Glutamatergic neuron (in vitro differentiated cells): ENCODE results near the gene VPS13D. TPM values are rescaled to one million over a fixed set of nuclear protein-coding genes. Genes with fewer than 3 reads are reported as not detected.

ENCODE experiments used
- DNase-seq: peaks from one replicate; pipeline ENCODE4 v3.0.0; 2022
- H3K27ac Mint-ChIP-seq: one replicate; pipeline ENCODE4 v1.8.0; 2020; ENCODE audit warnings: mild to moderate bottlenecking, mixed read lengths, inconsistent platforms; ENCODE audit not compliant: unreplicated experiment
- H3K27me3 Mint-ChIP-seq: one replicate; pipeline ENCODE4 v1.8.0; 2020; ENCODE audit warnings: mild to moderate bottlenecking, moderate library complexity, mixed read lengths, inconsistent platforms; ENCODE audit not compliant: unreplicated experiment
- H3K36me3 Mint-ChIP-seq: one replicate; pipeline ENCODE4 v1.8.0; 2020; ENCODE audit warnings: mild to moderate bottlenecking, mixed read lengths, inconsistent platforms; ENCODE audit not compliant: unreplicated experiment
- H3K4me1 Mint-ChIP-seq: one replicate; pipeline ENCODE4 v1.8.0; 2020; ENCODE audit warnings: mild to moderate bottlenecking, low read depth, mixed read lengths, inconsistent platforms; ENCODE audit not compliant: unreplicated experiment
- H3K4me3 Mint-ChIP-seq: one replicate; pipeline ENCODE4 v1.8.0; 2020; ENCODE audit warnings: mild to moderate bottlenecking, mixed read lengths, inconsistent platforms; ENCODE audit not compliant: unreplicated experiment
- H3K9me3 Mint-ChIP-seq: one replicate; pipeline ENCODE4 v1.8.0; 2020; ENCODE audit warnings: mild to moderate bottlenecking, moderate library complexity, mixed read lengths, inconsistent platforms; ENCODE audit not compliant: unreplicated experiment
- total RNA-seq: library from RNA; stranded (reverse); fragmentation: NEBNext Ultra II Directional; extraction: Animal tissue kit (Norgen Biotek cat#: 25700); gene quantifications from one replicate; pipeline ENCODE4 v1.2.1, GENCODE V29; 2021; ENCODE audit not compliant: unreplicated experiment
- TF ChIP-seq, protein P1 (sequence below): fragments of 200-600 bp; sonication (generic); IDR thresholded peaks from one replicate; pipeline ENCODE4 v1.5.0; 2021; ENCODE audit not compliant: partially characterized antibody, unreplicated experiment

The VPS13D gene
- total RNA-seq, 1 donor from 2014 or later, result 32.8 TPM

DNA sequence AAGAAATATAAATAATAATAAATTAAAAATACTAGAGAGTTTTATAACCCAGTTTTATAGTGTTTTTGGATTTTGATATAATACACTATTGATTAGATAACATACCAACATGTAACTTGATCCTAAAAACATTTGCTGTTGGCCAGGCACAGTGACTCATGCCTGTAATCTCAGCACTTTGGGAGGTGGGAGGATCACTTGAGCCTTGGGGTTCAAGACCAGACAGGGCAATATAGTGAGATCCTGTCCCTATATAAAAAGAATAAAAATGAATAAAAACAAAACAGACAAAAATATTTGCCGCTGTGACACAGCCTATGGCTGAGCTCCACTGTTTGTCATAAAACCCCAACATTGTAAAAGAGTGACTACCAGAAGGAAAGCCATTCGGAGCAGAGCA, 26.1 kb downstream of the VPS13D start:
- no peak for DNase-seq
- no peak overlapping the region for H3K4me3 Mint-ChIP-seq
- TF ChIP-seq, protein P1, sequence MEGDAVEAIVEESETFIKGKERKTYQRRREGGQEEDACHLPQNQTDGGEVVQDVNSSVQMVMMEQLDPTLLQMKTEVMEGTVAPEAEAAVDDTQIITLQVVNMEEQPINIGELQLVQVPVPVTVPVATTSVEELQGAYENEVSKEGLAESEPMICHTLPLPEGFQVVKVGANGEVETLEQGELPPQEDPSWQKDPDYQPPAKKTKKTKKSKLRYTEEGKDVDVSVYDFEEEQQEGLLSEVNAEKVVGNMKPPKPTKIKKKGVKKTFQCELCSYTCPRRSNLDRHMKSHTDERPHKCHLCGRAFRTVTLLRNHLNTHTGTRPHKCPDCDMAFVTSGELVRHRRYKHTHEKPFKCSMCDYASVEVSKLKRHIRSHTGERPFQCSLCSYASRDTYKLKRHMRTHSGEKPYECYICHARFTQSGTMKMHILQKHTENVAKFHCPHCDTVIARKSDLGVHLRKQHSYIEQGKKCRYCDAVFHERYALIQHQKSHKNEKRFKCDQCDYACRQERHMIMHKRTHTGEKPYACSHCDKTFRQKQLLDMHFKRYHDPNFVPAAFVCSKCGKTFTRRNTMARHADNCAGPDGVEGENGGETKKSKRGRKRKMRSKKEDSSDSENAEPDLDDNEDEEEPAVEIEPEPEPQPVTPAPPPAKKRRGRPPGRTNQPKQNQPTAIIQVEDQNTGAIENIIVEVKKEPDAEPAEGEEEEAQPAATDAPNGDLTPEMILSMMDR, result no peak
- no peaks in the 10 kb centered on the region for H3K9me3 Mint-ChIP-seq
- no peaks in the 10 kb centered on the region for H3K4me1 Mint-ChIP-seq
- H3K27me3 Mint-ChIP-seq, result no peaks in the 10 kb centered on the region
- H3K27ac Mint-ChIP-seq, result no peak overlapping the region
- peaks cover 5% of the 10 kb centered on the region for H3K36me3 Mint-ChIP-seq

DNA sequence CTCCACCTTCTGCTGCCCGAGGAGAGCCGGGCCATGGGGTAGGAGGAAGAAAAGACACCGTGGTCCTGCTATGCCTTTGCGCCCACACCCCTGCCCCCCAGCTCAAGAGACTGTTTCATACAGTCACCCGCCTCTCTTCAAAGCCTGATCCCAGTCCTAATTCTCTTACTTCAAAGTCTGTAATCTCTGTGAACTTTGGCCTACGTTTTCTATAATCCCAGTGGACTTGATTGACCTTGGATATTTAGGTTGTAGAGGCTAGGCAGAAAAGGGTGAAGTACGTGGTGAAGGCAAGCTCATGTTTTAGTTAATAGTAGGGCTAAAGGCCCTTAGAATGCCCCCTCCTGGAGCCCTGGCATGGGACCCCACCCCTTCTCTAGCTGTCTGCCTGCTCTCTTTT, 28.4 kb downstream of the VPS13D start:
- H3K36me3 Mint-ChIP-seq, result peaks cover 3% of the 10 kb centered on the region
- no peak for DNase-seq
- TF ChIP-seq, protein P1, result no peak
- H3K9me3 Mint-ChIP-seq, result no peaks in the 10 kb centered on the region
- no peak overlapping the region for H3K27ac Mint-ChIP-seq
- no peaks in the 10 kb centered on the region for H3K4me1 Mint-ChIP-seq
- no peak overlapping the region for H3K4me3 Mint-ChIP-seq
- no peaks in the 10 kb centered on the region for H3K27me3 Mint-ChIP-seq

DNA sequence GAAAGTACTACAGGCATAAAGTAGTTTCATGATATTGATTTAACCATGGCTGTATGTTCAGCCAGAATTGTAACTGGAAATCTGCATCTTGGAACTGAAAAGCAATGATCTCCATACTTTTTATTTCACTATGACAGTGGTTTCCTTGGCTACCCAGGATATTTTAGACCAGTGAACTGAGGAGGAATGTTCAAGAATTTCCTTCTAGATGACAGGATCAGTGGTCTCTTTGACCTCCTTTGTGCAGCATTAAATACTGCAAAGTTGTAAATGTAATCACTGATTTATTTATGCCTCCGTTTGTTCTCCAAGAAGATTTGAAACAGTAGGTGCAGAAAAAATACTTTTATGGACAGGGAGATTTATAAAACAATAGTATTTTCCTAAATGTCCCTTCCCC, 39.5 kb downstream of the VPS13D start:
- Mint-ChIP-seq H3K27me3 (no peaks in the 10 kb centered on the region), H3K9me3 (peaks cover 2% of the 10 kb centered on the region), H3K27ac (no peak overlapping the region), H3K4me1 (no peaks in the 10 kb centered on the region), H3K36me3 (peaks cover 13% of the 10 kb centered on the region), H3K4me3 (no peak overlapping the region)
- DNase-seq, result no peak
- TF ChIP-seq, protein P1, result no peak

DNA sequence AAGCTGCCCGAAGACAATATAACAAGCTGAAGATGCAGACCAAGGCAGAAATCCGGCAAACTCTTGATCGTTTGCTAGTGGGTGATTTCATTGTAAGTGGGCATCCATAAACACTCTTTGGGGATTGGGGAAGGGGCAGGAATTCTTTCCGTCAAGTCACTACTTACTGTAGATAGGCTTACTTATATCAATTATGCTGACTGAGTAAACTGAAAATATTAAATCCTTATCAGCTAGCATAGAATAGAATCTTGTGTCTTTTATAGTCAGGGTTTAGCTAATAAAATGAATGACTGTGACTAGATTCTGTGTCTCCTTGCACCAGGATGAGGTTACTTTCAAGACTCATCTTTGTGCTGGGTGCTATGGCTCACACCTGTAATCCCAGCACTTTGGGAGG, 41.2 kb downstream of the VPS13D start:
- Mint-ChIP-seq H3K4me3 (no peak overlapping the region), H3K9me3 (no peaks in the 10 kb centered on the region), H3K4me1 (no peaks in the 10 kb centered on the region), H3K36me3 (no peaks in the 10 kb centered on the region), H3K27me3 (no peaks in the 10 kb centered on the region), H3K27ac (no peak overlapping the region)
- TF ChIP-seq, protein P1, result no peak
- no peak for DNase-seq

DNA sequence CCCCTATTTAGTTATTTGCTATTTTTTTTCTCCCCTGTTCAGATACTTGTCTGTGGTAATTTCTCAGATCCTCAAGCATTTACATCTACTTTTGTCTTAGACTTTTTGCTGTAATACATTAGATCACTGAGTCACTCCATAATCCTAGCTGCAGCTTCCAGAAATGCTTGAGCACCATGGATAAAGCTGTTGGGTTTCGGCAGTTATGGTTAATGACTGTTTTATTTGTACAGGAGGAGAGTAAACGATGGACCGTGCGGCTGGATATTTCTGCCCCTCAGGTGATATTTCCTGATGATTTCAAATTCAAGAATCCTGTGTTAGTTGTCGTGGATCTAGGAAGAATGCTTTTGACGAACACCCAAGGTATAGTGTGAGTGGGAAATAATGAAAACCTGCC, 42.9 kb downstream of the VPS13D start:
- Mint-ChIP-seq H3K27ac (no peak overlapping the region), H3K36me3 (no peaks in the 10 kb centered on the region), H3K4me1 (no peaks in the 10 kb centered on the region), H3K4me3 (no peak overlapping the region), H3K27me3 (no peaks in the 10 kb centered on the region), H3K9me3 (no peaks in the 10 kb centered on the region)
- no peak for DNase-seq
- TF ChIP-seq, protein P1, result no peak
